ENCODE results near the gene MTX1.
"Not testable (repeated sequence)": the region's sequence is repeated elsewhere in the genome, so short reads cannot be mapped to it uniquely, and the experiment has no call there.

DNA sequence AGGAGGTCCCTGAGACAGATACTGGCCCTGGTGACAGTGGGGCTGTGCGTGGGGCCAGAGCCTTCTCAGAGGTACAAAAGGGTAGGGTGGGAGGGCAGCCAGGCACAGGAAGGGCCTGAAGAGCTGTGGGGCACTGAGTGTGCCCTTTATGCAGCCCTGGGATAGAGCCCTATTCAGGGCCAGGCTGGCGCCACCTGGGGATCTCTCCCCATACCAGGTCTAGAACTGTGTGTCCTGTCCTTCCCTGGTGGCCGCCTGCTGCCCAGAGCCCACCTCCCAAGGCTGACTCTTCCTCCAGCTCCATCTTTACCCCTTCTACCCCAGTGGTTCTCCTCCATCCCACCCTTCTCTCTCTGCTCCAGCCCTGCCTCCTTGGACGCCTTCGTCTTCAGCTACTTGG is 25.0 kb downstream of the MTX1 start:
- not testable (repeated sequence) for TF ChIP-seq MXI1 (IDR thresholded peaks at IDR 0.05; ENCODE audit: low read depth, low read length); POLR2AphosphoS5 (IDR thresholded peaks at IDR 0.05; ENCODE audit: low read depth, low read length); EP300 (IDR thresholded peaks at IDR 0.05; ENCODE audit: borderline replicate concordance in 1 of 2, low read depth in 1 of 2, low read length in 1 of 2); TEAD4 (IDR thresholded peaks at IDR 0.05; ENCODE audit: borderline replicate concordance, insufficient read depth); MEF2A (IDR thresholded peaks at IDR 0.05; ENCODE audit: borderline replicate concordance, low read depth); TAF1 (IDR thresholded peaks at IDR 0.05; ENCODE audit: borderline replicate concordance, low read depth, low read length); CHD2 (IDR thresholded peaks at IDR 0.05; ENCODE audit: low read length, partially characterized antibody); TCF12 (IDR thresholded peaks at IDR 0.05); FOXM1 (IDR thresholded peaks at IDR 0.05; ENCODE audit: low read depth); JUND (IDR thresholded peaks at IDR 0.05); EZH2phosphoT487 (IDR thresholded peaks at IDR 0.05; ENCODE audit: borderline replicate concordance, low read depth); FOSL2 (IDR thresholded peaks at IDR 0.05; ENCODE audit: borderline replicate concordance, low read depth)
- TF ChIP-seq, protein P1, sequence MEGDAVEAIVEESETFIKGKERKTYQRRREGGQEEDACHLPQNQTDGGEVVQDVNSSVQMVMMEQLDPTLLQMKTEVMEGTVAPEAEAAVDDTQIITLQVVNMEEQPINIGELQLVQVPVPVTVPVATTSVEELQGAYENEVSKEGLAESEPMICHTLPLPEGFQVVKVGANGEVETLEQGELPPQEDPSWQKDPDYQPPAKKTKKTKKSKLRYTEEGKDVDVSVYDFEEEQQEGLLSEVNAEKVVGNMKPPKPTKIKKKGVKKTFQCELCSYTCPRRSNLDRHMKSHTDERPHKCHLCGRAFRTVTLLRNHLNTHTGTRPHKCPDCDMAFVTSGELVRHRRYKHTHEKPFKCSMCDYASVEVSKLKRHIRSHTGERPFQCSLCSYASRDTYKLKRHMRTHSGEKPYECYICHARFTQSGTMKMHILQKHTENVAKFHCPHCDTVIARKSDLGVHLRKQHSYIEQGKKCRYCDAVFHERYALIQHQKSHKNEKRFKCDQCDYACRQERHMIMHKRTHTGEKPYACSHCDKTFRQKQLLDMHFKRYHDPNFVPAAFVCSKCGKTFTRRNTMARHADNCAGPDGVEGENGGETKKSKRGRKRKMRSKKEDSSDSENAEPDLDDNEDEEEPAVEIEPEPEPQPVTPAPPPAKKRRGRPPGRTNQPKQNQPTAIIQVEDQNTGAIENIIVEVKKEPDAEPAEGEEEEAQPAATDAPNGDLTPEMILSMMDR (IDR thresholded peaks at IDR 0.05): not testable (repeated sequence)
- TF ChIP-seq, protein P2, sequence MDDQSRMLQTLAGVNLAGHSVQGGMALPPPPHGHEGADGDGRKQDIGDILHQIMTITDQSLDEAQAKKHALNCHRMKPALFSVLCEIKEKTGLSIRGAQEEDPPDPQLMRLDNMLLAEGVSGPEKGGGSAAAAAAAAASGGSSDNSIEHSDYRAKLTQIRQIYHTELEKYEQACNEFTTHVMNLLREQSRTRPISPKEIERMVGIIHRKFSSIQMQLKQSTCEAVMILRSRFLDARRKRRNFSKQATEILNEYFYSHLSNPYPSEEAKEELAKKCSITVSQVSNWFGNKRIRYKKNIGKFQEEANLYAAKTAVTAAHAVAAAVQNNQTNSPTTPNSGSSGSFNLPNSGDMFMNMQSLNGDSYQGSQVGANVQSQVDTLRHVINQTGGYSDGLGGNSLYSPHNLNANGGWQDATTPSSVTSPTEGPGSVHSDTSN (IDR thresholded peaks at IDR 0.05): not testable (repeated sequence)

Data from SK-N-SH (cell line).